Mesenchymal stem cell (in vitro differentiated cells and primary cell): Measurements from ENCODE around the gene SPRTN.

ENCODE experiments used
- DNase-seq: peaks from one replicate; pipeline ENCODE4 v3.0.0-alpha.2; 2013
- H2AFZ ChIP-seq: one replicate; pipeline ENCODE4 v1.6.1; 2013; ENCODE audit warnings: low read depth, mild to moderate bottlenecking, control low read depth, inconsistent platforms, low read length, moderate library complexity
- H2AK5ac ChIP-seq: 2 replicates; pipeline ENCODE4 v1.6.1; 2013; ENCODE audit warnings: low read length, moderate library complexity, mild to moderate bottlenecking, inconsistent platforms; ENCODE audit not compliant: severe bottlenecking
- H2BK120ac ChIP-seq: one replicate; pipeline ENCODE4 v1.6.1; 2013; ENCODE audit warnings: low read depth, mild to moderate bottlenecking, inconsistent platforms, low read length, moderate library complexity
- H2BK12ac ChIP-seq, 2 experiments: one replicate each; pipeline ENCODE4 v1.6.1; 2013; ENCODE audit warnings: inconsistent platforms in 2 of 2, low read length in 2 of 2, mild to moderate bottlenecking in 2 of 2, moderate library complexity in 2 of 2, control low read depth in 1 of 2
- H2BK15ac ChIP-seq: one replicate; pipeline ENCODE4 v1.6.1; 2013; ENCODE audit warnings: mild to moderate bottlenecking, low read depth, inconsistent platforms; ENCODE audit not compliant: poor library complexity, severe bottlenecking
- H2BK5ac ChIP-seq: 2 replicates; pipeline ENCODE4 v1.6.1; 2013; ENCODE audit warnings: low read depth, mild to moderate bottlenecking, low read length, control low read depth, inconsistent platforms; ENCODE audit not compliant: poor library complexity, severe bottlenecking
- H3K14ac ChIP-seq, 2 experiments: one replicate each; pipeline ENCODE4 v1.6.1; 2013; ENCODE audit warnings: inconsistent platforms in 2 of 2, low read length in 2 of 2, control low read depth in 1 of 2, mild to moderate bottlenecking in 1 of 2, moderate library complexity in 1 of 2
- H3K18ac ChIP-seq, 2 experiments: one replicate each; pipeline ENCODE4 v1.6.1; 2013; ENCODE audit warnings: inconsistent platforms in 2 of 2, low read length in 2 of 2, control low read depth in 1 of 2, low read depth in 1 of 2, mild to moderate bottlenecking in 1 of 2
- H3K23ac ChIP-seq, 2 experiments: one replicate each; pipeline ENCODE4 v1.6.1; 2013; ENCODE audit warnings: inconsistent platforms in 2 of 2, low read length in 2 of 2, mild to moderate bottlenecking in 2 of 2, moderate library complexity in 2 of 2, control low read depth in 1 of 2
- H3K27ac ChIP-seq: 2 replicates; pipeline ENCODE4 v1.5.1; 2013; ENCODE audit warnings: mild to moderate bottlenecking, moderate library complexity, low read length, control low read depth, inconsistent platforms; ENCODE audit not compliant: poor library complexity, severe bottlenecking
- H3K27me3 ChIP-seq, 2 experiments: 2 replicates each; pipeline versions ENCODE4 v1.6.1 to v1.7.0; 2013; ENCODE audit warnings: low read length in 2 of 2, mild to moderate bottlenecking in 2 of 2, moderate library complexity in 2 of 2, control low read depth in 1 of 2, inconsistent platforms in 1 of 2; ENCODE audit not compliant: control insufficient read depth in 1 of 2, insufficient read depth in 1 of 2
- H3K36me3 ChIP-seq, 2 experiments: 2 replicates each; pipeline versions ENCODE4 v1.6.1 to v1.7.0; 2013; ENCODE audit warnings: low read length in 2 of 2, control low read depth in 1 of 2, inconsistent platforms in 1 of 2, low read depth in 1 of 2, mild to moderate bottlenecking in 1 of 2; ENCODE audit not compliant: insufficient read depth in 2 of 2, control insufficient read depth in 1 of 2
- H3K4ac ChIP-seq, 2 experiments: one replicate each; pipeline ENCODE4 v1.6.1; 2013; ENCODE audit warnings: inconsistent platforms in 2 of 2, low read length in 2 of 2, mild to moderate bottlenecking in 2 of 2, moderate library complexity in 2 of 2, control low read depth in 1 of 2, low read depth in 1 of 2
- H3K4me1 ChIP-seq: 2 replicates; pipeline ENCODE4 v1.6.1; 2013; ENCODE audit warnings: low read depth, low read length, control low read depth; ENCODE audit not compliant: control insufficient read depth, insufficient read depth
- H3K4me2 ChIP-seq: 2 replicates; pipeline ENCODE4 v1.6.1; 2013; ENCODE audit warnings: low read length, mild to moderate bottlenecking, inconsistent platforms; ENCODE audit not compliant: poor library complexity, severe bottlenecking
- H3K4me3 ChIP-seq, 2 experiments: 2 replicates each; pipeline versions ENCODE4 v1.5.1 to v1.7.0; 2013; ENCODE audit warnings: low read length in 2 of 2, mild to moderate bottlenecking in 2 of 2, control low read depth in 1 of 2, low read depth in 1 of 2; ENCODE audit not compliant: insufficient read depth in 1 of 2
- H3K79me1 ChIP-seq: replicated peaks from 2 replicates; pipeline ENCODE4 v1.6.1; 2013; ENCODE audit warnings: mild to moderate bottlenecking, control low read depth, low read length, inconsistent platforms; ENCODE audit not compliant: poor library complexity, severe bottlenecking
- H3K9ac ChIP-seq: 2 replicates; pipeline ENCODE4 v1.7.0; 2013; ENCODE audit warnings: mild to moderate bottlenecking, low read length, moderate library complexity
- H3K9me3 ChIP-seq: 2 replicates; pipeline ENCODE4 v1.7.0; 2013; ENCODE audit warnings: mild to moderate bottlenecking, low read length; ENCODE audit not compliant: control insufficient read depth
- H4K8ac ChIP-seq: one replicate; pipeline ENCODE4 v1.6.1; 2013; ENCODE audit warnings: inconsistent platforms, mild to moderate bottlenecking, low read length, moderate library complexity
- H4K91ac ChIP-seq: one replicate; pipeline ENCODE4 v1.6.1; 2013; ENCODE audit warnings: mild to moderate bottlenecking, low read length, inconsistent platforms
- WGBS: methylation state at CpG from one replicate; pipeline ENCODE4 v1.1.7; 2013; ENCODE audit warnings: mixed read lengths; 5-methylcytosine and 5-hydroxymethylcytosine counted together

The SPRTN gene

DNA sequence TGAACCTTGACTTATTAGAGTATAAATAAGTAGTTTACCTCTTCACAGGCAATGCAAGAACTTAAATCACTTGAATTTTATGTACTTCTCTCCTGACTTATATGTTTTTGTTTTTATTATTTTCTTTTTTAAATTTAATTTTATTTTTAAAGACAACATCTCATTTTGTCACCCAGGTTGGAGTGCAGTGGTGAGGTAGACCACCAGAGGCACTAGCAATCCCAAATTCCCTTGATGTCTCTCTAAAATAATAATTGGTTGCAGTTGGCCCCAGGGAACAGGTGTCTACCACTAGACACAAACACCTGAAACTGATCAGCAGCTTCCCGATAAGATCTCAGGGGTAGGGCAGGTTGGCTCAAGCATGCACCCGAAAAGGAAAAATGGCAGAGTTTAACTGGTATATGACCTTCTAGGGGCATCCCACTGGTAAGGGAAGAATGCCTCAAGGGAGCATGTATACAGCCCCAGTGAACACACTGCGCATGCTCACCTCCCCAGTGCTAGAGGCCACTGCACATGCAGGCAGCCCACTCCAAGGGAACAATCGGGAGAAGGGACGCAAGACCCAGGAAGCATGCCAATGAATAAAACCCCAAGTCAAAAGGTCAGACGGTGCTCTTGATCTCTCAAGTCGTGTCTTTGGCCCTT, 15.1 kb upstream of the SPRTN start:
- no peak overlapping the region for H2BK120ac ChIP-seq
- no peak overlapping the region for H3K4me2 ChIP-seq
- H3K23ac ChIP-seq: no peak overlapping the region
- H3K36me3 ChIP-seq: no peaks in the 10 kb centered on the region
- no peak overlapping the region for H2AFZ ChIP-seq
- WGBS: 86% methylated on average over 7 of the region's 7 CpGs
- H2BK5ac ChIP-seq: no peak overlapping the region
- H3K18ac ChIP-seq: no peak overlapping the region
- no peaks in the 10 kb centered on the region for H3K4me1 ChIP-seq
- no peak overlapping the region for H3K4me3 ChIP-seq
- no peak overlapping the region for H4K8ac ChIP-seq
- no peak overlapping the region for H4K91ac ChIP-seq
- H3K9me3 ChIP-seq: no peaks in the 10 kb centered on the region
- no peaks in the 10 kb centered on the region for H3K27me3 ChIP-seq
- DNase-seq: no peak
- H3K9ac ChIP-seq: no peak overlapping the region
- no peak overlapping the region for H2AK5ac ChIP-seq
- no peak overlapping the region for H2BK15ac ChIP-seq
- no peak overlapping the region for H3K14ac ChIP-seq
- H3K27ac ChIP-seq: no peak overlapping the region
- H2BK12ac ChIP-seq: no peak overlapping the region
- no peak overlapping the region for H3K4ac ChIP-seq
- H3K79me1 ChIP-seq: no peaks in the 10 kb centered on the region

DNA sequence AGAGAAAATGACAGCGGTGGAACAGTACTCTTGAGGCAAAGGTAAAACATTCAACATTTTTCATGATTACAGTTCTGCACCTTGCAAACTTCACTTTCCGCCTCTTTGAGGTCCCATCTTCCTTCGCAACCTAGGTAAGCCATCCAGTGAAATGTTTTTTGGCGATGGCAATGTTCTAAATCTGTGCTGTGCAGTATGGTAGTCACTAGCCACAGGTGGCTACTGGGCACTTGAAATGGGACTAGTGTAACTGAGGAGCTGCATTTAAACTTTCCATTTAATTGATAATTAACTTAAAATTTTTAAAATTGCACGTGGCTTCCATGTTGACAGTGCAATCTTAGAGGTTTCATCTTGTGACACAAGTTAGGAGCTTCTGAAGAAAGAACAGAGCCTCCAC, 13.4 kb upstream of the SPRTN start:
- Histone ChIP-seq H3K4me3 (no peak overlapping the region), H3K4me2 (no peak overlapping the region), H2BK120ac (no peak overlapping the region), H3K14ac (no peak overlapping the region), H2AK5ac (no peak overlapping the region), H2BK12ac (no peak overlapping the region), H2BK15ac (no peak overlapping the region), H3K9ac (no peak overlapping the region), H3K4ac (no peak overlapping the region), H2AFZ (no peak overlapping the region), H3K27ac (no peak overlapping the region), H4K8ac (no peak overlapping the region), H4K91ac (no peak overlapping the region), H3K9me3 (no peaks in the 10 kb centered on the region), H3K4me1 (no peaks in the 10 kb centered on the region), H2BK5ac (no peak overlapping the region), H3K79me1 (no peaks in the 10 kb centered on the region), H3K27me3 (no peaks in the 10 kb centered on the region), H3K18ac (no peak overlapping the region), H3K23ac (no peak overlapping the region), H3K36me3 (no peaks in the 10 kb centered on the region)
- DNase-seq: no peak
- WGBS: 80% methylated on average over 5 of the region's 5 CpGs

- no peaks in the 10 kb centered on the region for H3K9me3 ChIP-seq
- no peak overlapping the region for H3K4me2 ChIP-seq
- H3K18ac ChIP-seq: no peak overlapping the region
- no peak overlapping the region for H2AFZ ChIP-seq
- no peak overlapping the region for H2BK12ac ChIP-seq
- H3K79me1 ChIP-seq: peaks cover 4% of the 10 kb centered on the region
- H3K4me1 ChIP-seq: no peaks in the 10 kb centered on the region
- no peak overlapping the region for H4K8ac ChIP-seq
- no peak overlapping the region for H2BK5ac ChIP-seq
- H2BK120ac ChIP-seq: no peak overlapping the region
- H3K9ac ChIP-seq: no peak overlapping the region
- H3K23ac ChIP-seq: no peak overlapping the region
- H3K14ac ChIP-seq: no peak overlapping the region
- no peak for DNase-seq
- no peak overlapping the region for H3K27ac ChIP-seq
- H3K4me3 ChIP-seq: no peak overlapping the region
- WGBS: 100% methylated on average over 1 of the region's 1 CpG
- H3K4ac ChIP-seq: no peak overlapping the region
- no peak overlapping the region for H2AK5ac ChIP-seq
- H4K91ac ChIP-seq: no peak overlapping the region
- H3K36me3 ChIP-seq: peaks cover 0 to 5% of the 10 kb centered on the region in 2 experiments
- H2BK15ac ChIP-seq: no peak overlapping the region
- no peaks in the 10 kb centered on the region for H3K27me3 ChIP-seq
Measured at GRCh38 chr1:231326248-231326647, 11.8 kb upstream of the SPRTN start.

DNA sequence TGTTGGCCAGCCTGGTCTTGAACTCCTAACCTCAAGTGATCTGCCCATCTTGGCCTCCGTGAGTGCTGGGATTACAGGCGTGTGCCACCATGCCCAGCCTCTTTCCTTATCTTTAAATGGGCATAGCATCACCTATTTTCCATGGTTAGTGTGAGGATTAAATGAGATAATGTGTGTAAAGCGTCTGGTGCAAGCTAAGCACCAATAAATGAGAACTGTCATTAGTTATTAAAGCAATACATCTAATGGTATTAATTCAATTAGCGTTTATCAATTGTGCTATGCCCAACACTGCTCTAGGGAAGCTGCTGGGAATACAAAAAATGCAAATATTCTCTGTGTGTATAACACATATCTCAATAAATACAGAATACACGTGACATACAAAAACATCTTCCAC, 10.5 kb upstream of the SPRTN start:
- H4K8ac ChIP-seq: no peak overlapping the region
- no peaks in the 10 kb centered on the region for H3K27me3 ChIP-seq
- no peak overlapping the region for H3K27ac ChIP-seq
- H4K91ac ChIP-seq: no peak overlapping the region
- H3K36me3 ChIP-seq: peaks cover 0 to 13% of the 10 kb centered on the region in 2 experiments
- H3K14ac ChIP-seq: no peak overlapping the region
- no peak overlapping the region for H3K4ac ChIP-seq
- peaks cover 6% of the 10 kb centered on the region for H3K79me1 ChIP-seq
- H2AFZ ChIP-seq: no peak overlapping the region
- H3K23ac ChIP-seq: no peak overlapping the region
- no peak overlapping the region for H2BK120ac ChIP-seq
- no peak overlapping the region for H3K4me2 ChIP-seq
- H3K9me3 ChIP-seq: no peaks in the 10 kb centered on the region
- H3K9ac ChIP-seq: no peak overlapping the region
- no peaks in the 10 kb centered on the region for H3K4me1 ChIP-seq
- no peak overlapping the region for H2BK15ac ChIP-seq
- H3K4me3 ChIP-seq: no peak overlapping the region
- H2BK12ac ChIP-seq: no peak overlapping the region
- H3K18ac ChIP-seq: no peak overlapping the region
- H2BK5ac ChIP-seq: no peak overlapping the region
- H2AK5ac ChIP-seq: no peak overlapping the region
- DNase-seq: no peak
- WGBS: 84% methylated on average over 2 of the region's 5 CpGs
